Astrocyte (in vitro differentiated cells and primary cell): ENCODE measurements around the gene CDH5. TPM values are rescaled to one million over a fixed set of nuclear protein-coding genes. Genes with fewer than 3 reads are reported as not detected.

Source experiments
- DNase-seq: peaks from one replicate; pipeline ENCODE4 v3.0.0-alpha.2; 2010; ENCODE audit warnings: low read depth
- FAIRE-seq: peaks from 2 replicates; lab custom pipeline; 2011; peaks lifted over from hg19 to GRCh38; lab: Jason Lieb, UNC
- H2AFZ ChIP-seq: 2 replicates; pipeline ENCODE4 v1.6.0; 2012; ENCODE audit warnings: low read depth, low read length, inconsistent platforms
- H3K27ac ChIP-seq: 2 replicates; pipeline ENCODE4 v1.5.1; 2011; ENCODE audit warnings: low read depth, low read length, inconsistent platforms
- H3K27me3 ChIP-seq: 2 replicates; pipeline ENCODE4 v1.6.0; 2011; ENCODE audit warnings: low read length, inconsistent platforms; ENCODE audit not compliant: insufficient read depth
- H3K36me3 ChIP-seq: 2 replicates; pipeline ENCODE4 v1.5.1; 2011; ENCODE audit warnings: low read length, inconsistent platforms; ENCODE audit not compliant: insufficient read depth
- H3K4me1 ChIP-seq: 2 replicates; pipeline ENCODE4 v1.5.1; 2011; ENCODE audit warnings: low read length, inconsistent platforms; ENCODE audit not compliant: insufficient read depth
- H3K4me2 ChIP-seq: 2 replicates; pipeline ENCODE4 v1.6.0; 2012; ENCODE audit warnings: low read length, inconsistent platforms
- H3K4me3 ChIP-seq: 2 replicates; pipeline ENCODE4 v1.5.1; 2011; ENCODE audit warnings: low read depth, mild to moderate bottlenecking, low read length, inconsistent platforms; ENCODE audit not compliant: insufficient read depth
- H3K79me2 ChIP-seq: 2 replicates; pipeline ENCODE4 v1.6.0; 2012; ENCODE audit warnings: mild to moderate bottlenecking, low read length, inconsistent platforms; ENCODE audit not compliant: insufficient read depth
- H3K9ac ChIP-seq: 2 replicates; pipeline ENCODE4 v1.6.0; 2012; ENCODE audit warnings: mild to moderate bottlenecking, low read length, inconsistent platforms
- H3K9me3 ChIP-seq: 2 replicates; pipeline ENCODE4 v1.5.1; 2012; ENCODE audit warnings: low read depth, mild to moderate bottlenecking, low read length, inconsistent platforms; ENCODE audit not compliant: insufficient read depth
- H4K20me1 ChIP-seq: 2 replicates; pipeline ENCODE4 v1.6.0; 2012; ENCODE audit warnings: low read length, inconsistent platforms; ENCODE audit not compliant: insufficient read depth
- H3K27ac Mint-ChIP-seq: one replicate; pipeline ENCODE4 v1.8.0; 2021; ENCODE audit warnings: mild to moderate bottlenecking, mixed read lengths; ENCODE audit not compliant: unreplicated experiment
- H3K27me3 Mint-ChIP-seq: one replicate; pipeline ENCODE4 v1.8.0; 2021; ENCODE audit warnings: low read depth, mixed read lengths; ENCODE audit not compliant: unreplicated experiment
- H3K36me3 Mint-ChIP-seq: one replicate; pipeline ENCODE4 v1.8.0; 2021; ENCODE audit warnings: low read depth, mixed read lengths; ENCODE audit not compliant: unreplicated experiment
- H3K4me1 Mint-ChIP-seq: one replicate; pipeline ENCODE4 v1.8.0; 2021; ENCODE audit warnings: low read depth, mixed read lengths; ENCODE audit not compliant: unreplicated experiment
- H3K4me3 Mint-ChIP-seq: one replicate; pipeline ENCODE4 v1.8.0; 2021; ENCODE audit warnings: mild to moderate bottlenecking, moderate library complexity, mixed read lengths; ENCODE audit not compliant: unreplicated experiment
- H3K9me3 Mint-ChIP-seq: one replicate; pipeline ENCODE4 v1.8.0; 2021; ENCODE audit warnings: mild to moderate bottlenecking, mixed read lengths; ENCODE audit not compliant: unreplicated experiment
- CTCF ChIP-seq: IDR thresholded peaks from 2 replicates; pipeline ENCODE4 v1.5.1; 2011; ENCODE audit warnings: low read depth, mild to moderate bottlenecking, inconsistent platforms, low read length, moderate library complexity; ENCODE audit not compliant: insufficient read depth
- EZH2 ChIP-seq: IDR thresholded peaks from 2 replicates; pipeline ENCODE4 v1.6.1; 2012; ENCODE audit warnings: mild to moderate bottlenecking, low read length, inconsistent platforms; ENCODE audit not compliant: insufficient read depth
- total RNA-seq: library from RNA; stranded (reverse); gene quantifications from 2 replicates; pipeline ENCODE4 v1.2.1, GENCODE V29; 2021

Gene CDH5
- total RNA-seq, 1 donor from 2014 or later = 0.30 TPM

GRCh38 chr16:66409156-66409555, 42.7 kb downstream of the CDH5 start:
- Mint-ChIP-seq H3K36me3 (no peaks in the 10 kb centered on the region), H3K9me3 (peaks cover 3% of the 10 kb centered on the region), H3K27ac (peak overlapping the region; percentile 98), H3K4me3 (peak overlapping the region; percentile 68), H3K27me3 (peaks cover 6% of the 10 kb centered on the region), H3K4me1 (peaks cover 21% of the 10 kb centered on the region)
- Histone ChIP-seq H3K4me2 (peak overlapping the region; percentile 86), H3K4me3 (peak overlapping the region; percentile 41), H3K4me1 (peaks cover 18% of the 10 kb centered on the region), H3K79me2 (no peaks in the 10 kb centered on the region), H3K9me3 (peaks cover 7% of the 10 kb centered on the region), H4K20me1 (no peaks in the 10 kb centered on the region), H3K9ac (peak overlapping the region; percentile 81), H3K27me3 (no peaks in the 10 kb centered on the region), H3K27ac (peak overlapping the region; percentile 94), H2AFZ (no peak overlapping the region), H3K36me3 (no peaks in the 10 kb centered on the region)
- FAIRE-seq = no peak
- TF ChIP-seq CTCF (no peak), EZH2 (no peak)
- DNase-seq = peak; percentile 85

- Histone ChIP-seq H3K79me2 (no peaks in the 10 kb centered on the region), H3K9me3 (peaks cover 2% of the 10 kb centered on the region), H3K27me3 (no peaks in the 10 kb centered on the region), H3K27ac (no peak overlapping the region), H3K4me2 (no peak overlapping the region), H4K20me1 (no peaks in the 10 kb centered on the region), H3K36me3 (no peaks in the 10 kb centered on the region), H3K4me3 (no peak overlapping the region), H3K4me1 (peaks cover 14% of the 10 kb centered on the region), H2AFZ (no peak overlapping the region), H3K9ac (no peak overlapping the region)
- Mint-ChIP-seq H3K4me3 (no peak overlapping the region), H3K27me3 (no peaks in the 10 kb centered on the region), H3K4me1 (peaks cover 30% of the 10 kb centered on the region), H3K9me3 (peaks cover 12% of the 10 kb centered on the region), H3K36me3 (no peaks in the 10 kb centered on the region), H3K27ac (no peak overlapping the region)
- DNase-seq (no peak), FAIRE-seq (no peak)
- TF ChIP-seq EZH2 = no peak
- no peak for TF ChIP-seq CTCF
Observed at GRCh38 chr16:66412182-66412581, 45.7 kb downstream of the CDH5 start.

- no peaks in the 10 kb centered on the region for H3K4me1 ChIP-seq
- H3K36me3 ChIP-seq = no peaks in the 10 kb centered on the region
- H3K4me3 ChIP-seq = no peak overlapping the region
- H3K27me3 ChIP-seq = no peaks in the 10 kb centered on the region
- H3K27ac Mint-ChIP-seq = no peak overlapping the region
- peaks cover 3% of the 10 kb centered on the region for H3K9me3 ChIP-seq
- no peak overlapping the region for H3K4me2 ChIP-seq
- TF ChIP-seq EZH2 (no peak), CTCF (no peak)
- H3K27ac ChIP-seq = no peak overlapping the region
- H3K27me3 Mint-ChIP-seq = peaks cover under 1% of the 10 kb centered on the region
- peaks cover 11% of the 10 kb centered on the region for H3K4me1 Mint-ChIP-seq
- FAIRE-seq (no peak), DNase-seq (no peak)
- H2AFZ ChIP-seq = no peak overlapping the region
- no peak overlapping the region for H3K4me3 Mint-ChIP-seq
- no peak overlapping the region for H3K9ac ChIP-seq
- H3K36me3 Mint-ChIP-seq = no peaks in the 10 kb centered on the region
- no peaks in the 10 kb centered on the region for H3K79me2 ChIP-seq
- peaks cover 19% of the 10 kb centered on the region for H3K9me3 Mint-ChIP-seq
- H4K20me1 ChIP-seq = no peaks in the 10 kb centered on the region
Observed at GRCh38 chr16:66414891-66415290, 48.4 kb downstream of the CDH5 start.
